Measurements from ENCODE around the gene EFNA4.

Gene EFNA4

GRCh38 chr1:155039308-155039669 is 24.3 kb upstream of the EFNA4 start (continued):
- TF ChIP-seq ZBTB8A (tag by site-specific recombination; IDR thresholded peaks at IDR 0.05) (no peak), GLI2 (tag by site-specific recombination; IDR thresholded peaks at IDR 0.05; ENCODE audit: borderline replicate concordance, low read depth) (no peak), ZSCAN4 (tag by site-specific recombination; IDR thresholded peaks at IDR 0.05) (no peak), ZNF530 (tag by site-specific recombination; IDR thresholded peaks at IDR 0.05; ENCODE audit: low read depth) (no peak), ZNF600 (tag by site-specific recombination; IDR thresholded peaks at IDR 0.05) (no peak), SP3 (tag by site-specific recombination; IDR thresholded peaks at IDR 0.05) (no peak)

DNA sequence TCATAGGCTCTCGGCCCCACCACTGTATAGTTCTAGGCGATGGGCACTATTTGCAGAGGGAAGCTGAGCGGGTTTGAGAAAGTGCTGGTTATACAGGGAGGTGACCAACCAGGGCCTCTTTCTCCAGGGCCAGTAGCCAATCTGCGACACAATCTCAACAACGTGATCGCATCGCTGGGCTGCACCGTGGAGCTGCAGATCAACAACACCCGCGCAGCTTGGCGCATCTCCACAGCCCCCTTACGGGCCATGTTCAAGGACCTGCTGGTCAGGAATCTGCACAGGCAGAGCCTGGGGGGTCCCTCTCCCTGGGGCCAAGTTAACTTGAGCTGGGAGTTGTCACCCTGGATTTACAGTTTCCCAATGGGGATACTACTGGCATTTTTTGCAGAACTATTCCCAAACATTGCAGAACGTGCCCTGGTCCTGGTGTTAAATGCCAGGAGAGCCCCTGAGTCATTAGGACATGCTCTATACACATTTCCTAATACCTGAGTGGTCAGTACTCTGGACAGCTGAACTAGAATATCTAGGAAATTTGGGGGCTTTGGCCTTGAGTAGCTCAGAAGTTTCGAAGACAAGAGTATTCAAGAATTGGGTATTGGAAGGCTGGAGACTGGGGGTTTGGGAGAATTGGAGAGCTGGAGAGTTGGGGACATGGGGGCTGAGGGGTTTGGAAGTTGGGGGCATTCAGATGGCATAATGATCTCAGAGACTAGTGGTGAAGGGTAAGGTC is 23.0 kb upstream of the EFNA4 start:
- ChIA-PET POLR2A (interaction anchor here (0.6 kb wide), 1 partner anchor 33 kb away, joined by 4 read pairs; no protein-coding TSS in a partner anchor), CTCF (interaction anchor here (0.6 to 9.2 kb wide), 8 partner anchors 8 to 128 kb away, joined by 3 to 94 read pairs (median 4); partner anchors contain the start of gene ADAM15)
- 0 out of 2 replicates have a peak, but pooled peaks have one; percentile 18 for TF ChIP-seq ZNF600 (tag by site-specific recombination; IDR thresholded peaks at IDR 0.05)
- TF ChIP-seq REST (tag by site-specific recombination; IDR thresholded peaks at IDR 0.05): peak; percentile 59; the same call in 1 of the 2 replicates
- TF ChIP-seq, protein P1, sequence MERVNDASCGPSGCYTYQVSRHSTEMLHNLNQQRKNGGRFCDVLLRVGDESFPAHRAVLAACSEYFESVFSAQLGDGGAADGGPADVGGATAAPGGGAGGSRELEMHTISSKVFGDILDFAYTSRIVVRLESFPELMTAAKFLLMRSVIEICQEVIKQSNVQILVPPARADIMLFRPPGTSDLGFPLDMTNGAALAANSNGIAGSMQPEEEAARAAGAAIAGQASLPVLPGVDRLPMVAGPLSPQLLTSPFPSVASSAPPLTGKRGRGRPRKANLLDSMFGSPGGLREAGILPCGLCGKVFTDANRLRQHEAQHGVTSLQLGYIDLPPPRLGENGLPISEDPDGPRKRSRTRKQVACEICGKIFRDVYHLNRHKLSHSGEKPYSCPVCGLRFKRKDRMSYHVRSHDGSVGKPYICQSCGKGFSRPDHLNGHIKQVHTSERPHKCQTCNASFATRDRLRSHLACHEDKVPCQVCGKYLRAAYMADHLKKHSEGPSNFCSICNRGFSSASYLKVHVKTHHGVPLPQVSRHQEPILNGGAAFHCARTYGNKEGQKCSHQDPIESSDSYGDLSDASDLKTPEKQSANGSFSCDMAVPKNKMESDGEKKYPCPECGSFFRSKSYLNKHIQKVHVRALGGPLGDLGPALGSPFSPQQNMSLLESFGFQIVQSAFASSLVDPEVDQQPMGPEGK (tag by site-specific recombination; IDR thresholded peaks at IDR 0.05): no peak
- no peak for TF ChIP-seq GFI1B (tag by site-specific recombination; IDR thresholded peaks at IDR 0.05)
- TF ChIP-seq SP7 (tag by site-specific recombination; IDR thresholded peaks at IDR 0.05): no peak
- TF ChIP-seq ZNF19 (tag by site-specific recombination; IDR thresholded peaks at IDR 0.05; ENCODE audit: low read depth): no peak
- TF ChIP-seq GLI2 (tag by site-specific recombination; IDR thresholded peaks at IDR 0.05; ENCODE audit: borderline replicate concordance, low read depth): no peak
- TF ChIP-seq, protein P2, sequence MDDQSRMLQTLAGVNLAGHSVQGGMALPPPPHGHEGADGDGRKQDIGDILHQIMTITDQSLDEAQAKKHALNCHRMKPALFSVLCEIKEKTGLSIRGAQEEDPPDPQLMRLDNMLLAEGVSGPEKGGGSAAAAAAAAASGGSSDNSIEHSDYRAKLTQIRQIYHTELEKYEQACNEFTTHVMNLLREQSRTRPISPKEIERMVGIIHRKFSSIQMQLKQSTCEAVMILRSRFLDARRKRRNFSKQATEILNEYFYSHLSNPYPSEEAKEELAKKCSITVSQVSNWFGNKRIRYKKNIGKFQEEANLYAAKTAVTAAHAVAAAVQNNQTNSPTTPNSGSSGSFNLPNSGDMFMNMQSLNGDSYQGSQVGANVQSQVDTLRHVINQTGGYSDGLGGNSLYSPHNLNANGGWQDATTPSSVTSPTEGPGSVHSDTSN (CRISPR knock-in tag; IDR thresholded peaks at IDR 0.05): no peak
- no peak overlapping the region for H3K27ac ChIP-seq (ENCODE audit: extremely low read depth, low read depth, low read length)
- no peaks in the 10 kb centered on the region for H3K9me3 ChIP-seq (ENCODE audit: control insufficient read depth, insufficient read depth, low read depth, low read length)
- H3K36me3 ChIP-seq (ENCODE audit: control insufficient read depth in 2 of 2, insufficient read depth in 1 of 2, low read length in 2 of 2): no peaks in the 10 kb centered on the region
- no peaks in the 10 kb centered on the region for H3K4me1 ChIP-seq (ENCODE audit: control insufficient read depth, insufficient read depth, low read length)
- H3K4me3 ChIP-seq (ENCODE audit: low read depth, low read length): no peak overlapping the region

DNA sequence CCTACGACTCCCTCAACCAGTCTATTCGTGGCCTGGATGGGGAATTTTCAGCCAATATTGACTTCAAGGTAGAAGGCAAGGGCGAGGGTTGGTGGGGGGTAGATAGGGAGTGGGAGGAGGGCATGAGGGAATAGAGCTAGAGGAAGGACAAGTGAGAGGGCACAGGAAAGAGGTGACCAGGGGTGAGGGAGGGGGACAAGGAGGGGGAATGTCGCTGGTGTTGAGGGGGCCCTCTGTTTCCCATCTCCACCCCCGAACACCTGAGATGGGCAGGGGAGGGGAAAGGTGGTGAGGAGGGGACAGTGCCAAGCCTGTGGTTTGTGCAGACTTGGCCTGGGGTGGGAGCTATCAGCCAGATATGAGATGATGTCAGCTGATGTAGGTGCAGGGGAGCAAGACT is 20.8 kb upstream of the EFNA4 start:
- POLR2A ChIA-PET: no interaction called here
- Histone ChIP-seq H3K4me3 (ENCODE audit: low read depth, low read length) (no peak overlapping the region), H3K9me3 (ENCODE audit: control insufficient read depth, insufficient read depth, low read depth, low read length) (no peaks in the 10 kb centered on the region), H3K4me1 (ENCODE audit: control insufficient read depth, insufficient read depth, low read length) (no peaks in the 10 kb centered on the region), H3K27ac (ENCODE audit: extremely low read depth, low read depth, low read length) (no peak overlapping the region), H3K36me3 (ENCODE audit: control insufficient read depth in 2 of 2, insufficient read depth in 1 of 2, low read length in 2 of 2) (no peaks in the 10 kb centered on the region)
- CTCF ChIA-PET: interaction anchor here (0.6 to 9.2 kb wide), 7 partner anchors 8 to 126 kb away, joined by 3 to 94 read pairs (median 14); partner anchors contain the start of gene ADAM15
- peak; percentile 45; the same call in 1 of the 2 replicates for TF ChIP-seq GLIS1 (tag by site-specific recombination; IDR thresholded peaks at IDR 0.05)
- no peak for TF ChIP-seq ZNF157 (tag by site-specific recombination; IDR thresholded peaks at IDR 0.05)
- TF ChIP-seq ZNF350 (tag by site-specific recombination; IDR thresholded peaks at IDR 0.05): no peak
- TF ChIP-seq ZNF398 (tag by site-specific recombination; IDR thresholded peaks at IDR 0.05): peak; percentile 89
- TF ChIP-seq ZNF837 (tag by site-specific recombination; IDR thresholded peaks at IDR 0.05): no peak
- peak; percentile 54; the same call in 1 of the 2 replicates for TF ChIP-seq ZFHX2 (tag by site-specific recombination; conservative IDR thresholded peaks at IDR 0.05)
- 0 out of 2 replicates have a peak, but pooled peaks have one; percentile 24 for TF ChIP-seq EGR2 (tag by site-specific recombination; IDR thresholded peaks at IDR 0.05; ENCODE audit: low read depth)
- no peak for TF ChIP-seq SP2 (tag by site-specific recombination; IDR thresholded peaks at IDR 0.05)
- no peak for TF ChIP-seq YY2 (tag by site-specific recombination; IDR thresholded peaks at IDR 0.05)
- TF ChIP-seq ZNF830 (tag by site-specific recombination; IDR thresholded peaks at IDR 0.05; ENCODE audit: low read depth): no peak
- no peak for TF ChIP-seq KLF9 (tag by site-specific recombination; IDR thresholded peaks at IDR 0.05; ENCODE audit: low read depth)
